D721Med (cell line): ENCODE results near the gene XRCC2.

Experiments used
- DNase-seq: peaks from one replicate; pipeline ENCODE4 v3.0.0; 2011; ENCODE audit warnings: low spot score; ENCODE audit not compliant: insufficient read length
- FAIRE-seq: peaks from 2 replicates; lab custom pipeline; 2011; peaks lifted over from hg19 to GRCh38; lab: Jason Lieb, UNC
- TF ChIP-seq, protein P1 (sequence below): IDR thresholded peaks from 2 replicates; pipeline ENCODE4 v1.5.1; 2012; ENCODE audit warnings: mild to moderate bottlenecking, control low read depth; ENCODE audit not compliant: insufficient read depth; ENCODE audit errors: missing control alignments

XRCC2 gene

GRCh38 chr7:152643979-152644559, 31.9 kb downstream of the XRCC2 start:
- TF ChIP-seq, protein P1, sequence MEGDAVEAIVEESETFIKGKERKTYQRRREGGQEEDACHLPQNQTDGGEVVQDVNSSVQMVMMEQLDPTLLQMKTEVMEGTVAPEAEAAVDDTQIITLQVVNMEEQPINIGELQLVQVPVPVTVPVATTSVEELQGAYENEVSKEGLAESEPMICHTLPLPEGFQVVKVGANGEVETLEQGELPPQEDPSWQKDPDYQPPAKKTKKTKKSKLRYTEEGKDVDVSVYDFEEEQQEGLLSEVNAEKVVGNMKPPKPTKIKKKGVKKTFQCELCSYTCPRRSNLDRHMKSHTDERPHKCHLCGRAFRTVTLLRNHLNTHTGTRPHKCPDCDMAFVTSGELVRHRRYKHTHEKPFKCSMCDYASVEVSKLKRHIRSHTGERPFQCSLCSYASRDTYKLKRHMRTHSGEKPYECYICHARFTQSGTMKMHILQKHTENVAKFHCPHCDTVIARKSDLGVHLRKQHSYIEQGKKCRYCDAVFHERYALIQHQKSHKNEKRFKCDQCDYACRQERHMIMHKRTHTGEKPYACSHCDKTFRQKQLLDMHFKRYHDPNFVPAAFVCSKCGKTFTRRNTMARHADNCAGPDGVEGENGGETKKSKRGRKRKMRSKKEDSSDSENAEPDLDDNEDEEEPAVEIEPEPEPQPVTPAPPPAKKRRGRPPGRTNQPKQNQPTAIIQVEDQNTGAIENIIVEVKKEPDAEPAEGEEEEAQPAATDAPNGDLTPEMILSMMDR, result no peak
- DNase-seq (no peak), FAIRE-seq (no peak)

GRCh38 chr7:152641384-152641783, 34.6 kb downstream of the XRCC2 start:
- DNase-seq (no peak), FAIRE-seq (no peak)
- TF ChIP-seq, protein P1, result no peak

DNA sequence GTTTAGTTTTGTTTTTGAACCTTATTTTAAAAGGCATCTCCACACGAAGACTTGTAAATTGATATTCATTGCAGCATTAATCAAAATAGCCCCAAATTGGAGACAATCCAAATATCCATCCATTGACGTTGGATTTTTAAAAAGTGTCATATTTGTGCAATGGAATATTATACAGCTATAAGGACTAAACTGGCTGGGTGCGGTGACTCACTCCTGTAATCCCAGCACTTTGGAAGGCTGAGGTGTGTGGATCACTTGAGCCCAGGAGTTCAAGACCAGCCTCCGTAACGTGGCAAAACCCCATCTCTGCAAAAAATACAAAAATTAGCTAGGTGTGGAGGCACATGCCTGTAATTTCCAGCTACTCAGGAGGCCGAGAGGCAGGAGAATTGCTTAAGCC, 35.1 kb downstream of the XRCC2 start:
- DNase-seq, result no peak
- no peak for FAIRE-seq
- TF ChIP-seq, protein P1, result no peak

- TF ChIP-seq, protein P1, result no peak
- DNase-seq (no peak), FAIRE-seq (no peak)
These were observed 37.9 kb downstream of the XRCC2 start for GRCh38 chr7:152637920-152638580.

GRCh38 chr7:152637161-152637560, 38.8 kb downstream of the XRCC2 start:
- TF ChIP-seq, protein P1, result no peak
- no peak for DNase-seq
- no peak for FAIRE-seq

DNA sequence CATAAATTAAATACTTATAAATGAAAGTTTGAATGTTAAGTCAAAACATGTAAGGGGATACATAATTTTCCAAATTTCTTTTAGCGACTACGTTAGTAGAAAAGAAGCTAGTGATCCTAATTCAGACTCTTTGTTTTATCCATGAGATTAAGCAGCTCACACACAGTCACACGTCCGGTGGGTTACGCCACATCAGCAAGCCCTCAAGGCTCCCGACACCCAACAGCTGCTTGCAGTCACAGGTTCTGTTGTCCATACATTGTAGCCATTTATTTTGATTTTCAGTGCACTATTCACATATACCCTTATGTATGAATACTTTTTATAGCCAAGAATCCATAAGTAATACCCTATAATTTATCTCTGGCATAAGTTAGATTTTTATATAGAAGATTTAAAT, 39.5 kb downstream of the XRCC2 start:
- DNase-seq (no peak), FAIRE-seq (no peak)
- TF ChIP-seq, protein P1, result no peak

- FAIRE-seq, result no peak
- TF ChIP-seq, protein P1, result no peak
- no peak for DNase-seq
These were observed 42.4 kb downstream of the XRCC2 start for GRCh38 chr7:152633504-152633903.
